Activated CD8-positive, alpha-beta memory T cell treated with anti-CD3 and anti-CD28 coated beads, Interleukin-2, amount 10 ng/mL, durations not matched to agents 7 days and 5 days (primary cell): ENCODE results near the gene PLA2G2D. TPM values are rescaled to one million over a fixed set of nuclear protein-coding genes. Genes with fewer than 3 reads are reported as not detected.

ENCODE experiments used
- ATAC-seq: fragments of 150-1000 bp; cut with Tn5 transposase; one replicate; pipeline ENCODE4 v1.10.0; 2021; ENCODE audit warnings: moderate library complexity
- CTCF ChIA-PET: fragments of 350-600 bp; sonication (Branson Sonifier 250); formaldehyde crosslinking; loops from one replicate; lab custom pipeline; 2021; ENCODE audit warnings: antibody characterized with exemption; lab: Charles Lee
- DNase-seq: peaks from one replicate; pipeline ENCODE4 v3.0.0-alpha.2; 2020
- H3K27ac Mint-ChIP-seq: one replicate; pipeline ENCODE4 v1.8.0; 2021; ENCODE audit warnings: mild to moderate bottlenecking, mixed read lengths
- H3K27me3 Mint-ChIP-seq: one replicate; pipeline ENCODE4 v1.8.0; 2021; ENCODE audit warnings: mixed read lengths
- H3K36me3 Mint-ChIP-seq: one replicate; pipeline ENCODE4 v1.8.0; 2021; ENCODE audit warnings: mild to moderate bottlenecking, mixed read lengths
- H3K4me1 Mint-ChIP-seq: one replicate; pipeline ENCODE4 v1.8.0; 2021; ENCODE audit warnings: mixed read lengths
- H3K4me3 Mint-ChIP-seq: one replicate; pipeline ENCODE4 v1.8.0; 2021; ENCODE audit warnings: mild to moderate bottlenecking, moderate library complexity, mixed read lengths
- H3K9me3 Mint-ChIP-seq: one replicate; pipeline ENCODE4 v1.8.0; 2022; ENCODE audit warnings: low read depth, mixed read lengths
- total RNA-seq, 2 experiments: library from RNA; stranded (reverse); gene quantifications; one replicate each; pipeline ENCODE4 v1.2.3, GENCODE V29; 2021

Gene PLA2G2D
- total RNA-seq, 2 experiments from 2014 or later, result not detected

- CTCF ChIA-PET, result no interaction called here
Measured at GRCh38 chr1:20082772-20083171, 36.6 kb downstream of the PLA2G2D start.

GRCh38 chr1:20081353-20081810, 38.0 kb downstream of the PLA2G2D start:
- Mint-ChIP-seq H3K4me3 (no peak overlapping the region), H3K27me3 (peaks cover 71% of the 10 kb centered on the region), H3K36me3 (no peaks in the 10 kb centered on the region), H3K27ac (no peak overlapping the region), H3K9me3 (no peaks in the 10 kb centered on the region), H3K4me1 (peaks cover 18% of the 10 kb centered on the region)
- CTCF ChIA-PET, result interaction anchor here (1.0 kb wide), 1 partner anchor 106 kb away, joined by 3 read pairs; no protein-coding TSS in a partner anchor
- DNase-seq, result no peak
- no peak for ATAC-seq

More at GRCh38 chr1:20082772-20083171, 36.6 kb downstream of the PLA2G2D start:
- Mint-ChIP-seq H3K27me3 (peaks cover 58% of the 10 kb centered on the region), H3K9me3 (no peaks in the 10 kb centered on the region), H3K4me1 (peaks cover 18% of the 10 kb centered on the region), H3K36me3 (no peaks in the 10 kb centered on the region), H3K27ac (no peak overlapping the region), H3K4me3 (no peak overlapping the region)
- no peak for ATAC-seq
- DNase-seq, result no peak

GRCh38 chr1:20080441-20081352, 38.6 kb downstream of the PLA2G2D start:
- Mint-ChIP-seq H3K9me3 (no peaks in the 10 kb centered on the region), H3K36me3 (no peaks in the 10 kb centered on the region), H3K4me3 (no peak overlapping the region), H3K27me3 (peaks cover 76% of the 10 kb centered on the region), H3K27ac (no peak overlapping the region), H3K4me1 (peaks cover 18% of the 10 kb centered on the region)
- peak; percentile 64 for DNase-seq
- CTCF ChIA-PET, result interaction anchor here (1.0 kb wide), 1 partner anchor 106 kb away, joined by 3 read pairs; no protein-coding TSS in a partner anchor
- peak; percentile 84 for ATAC-seq

DNA sequence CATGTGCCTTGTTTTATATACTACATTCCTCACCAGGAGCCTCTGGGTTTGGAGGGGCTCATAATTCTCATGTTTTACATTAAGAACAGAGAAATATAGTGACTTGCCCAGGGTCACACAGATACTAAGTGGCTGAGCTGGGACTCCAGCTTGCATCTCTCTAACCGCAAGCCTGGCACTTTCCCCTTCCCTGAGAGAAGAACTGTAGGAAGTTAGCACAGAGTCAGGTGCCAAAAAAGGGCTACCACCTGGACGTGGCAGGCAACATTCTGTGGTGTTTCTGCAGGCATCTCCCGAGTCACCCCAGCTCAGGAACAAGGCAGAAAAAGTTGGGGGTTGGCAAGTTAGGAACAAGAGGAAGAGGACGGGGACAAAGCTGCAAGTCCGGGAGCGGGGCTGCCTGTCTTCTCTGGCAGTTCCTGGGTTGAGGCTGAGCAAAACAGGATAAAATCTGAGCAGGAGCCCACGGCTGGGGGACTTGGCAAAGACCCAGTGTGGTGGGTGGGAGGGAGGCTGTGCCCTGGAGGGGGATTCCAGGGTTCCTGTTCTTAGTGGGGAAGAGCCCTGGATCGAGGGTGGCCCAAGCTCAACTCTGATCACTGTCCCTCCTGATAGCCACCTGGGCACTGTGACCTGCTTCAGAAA, 39.6 kb downstream of the PLA2G2D start:
- H3K27ac Mint-ChIP-seq, result no peak overlapping the region
- no peaks in the 10 kb centered on the region for H3K9me3 Mint-ChIP-seq
- ATAC-seq (no peak), DNase-seq (no peak)
- CTCF ChIA-PET, result no interaction called here
- H3K27me3 Mint-ChIP-seq, result peaks cover 78% of the 10 kb centered on the region
- no peaks in the 10 kb centered on the region for H3K36me3 Mint-ChIP-seq
- peaks cover 18% of the 10 kb centered on the region for H3K4me1 Mint-ChIP-seq
- no peak overlapping the region for H3K4me3 Mint-ChIP-seq

DNA sequence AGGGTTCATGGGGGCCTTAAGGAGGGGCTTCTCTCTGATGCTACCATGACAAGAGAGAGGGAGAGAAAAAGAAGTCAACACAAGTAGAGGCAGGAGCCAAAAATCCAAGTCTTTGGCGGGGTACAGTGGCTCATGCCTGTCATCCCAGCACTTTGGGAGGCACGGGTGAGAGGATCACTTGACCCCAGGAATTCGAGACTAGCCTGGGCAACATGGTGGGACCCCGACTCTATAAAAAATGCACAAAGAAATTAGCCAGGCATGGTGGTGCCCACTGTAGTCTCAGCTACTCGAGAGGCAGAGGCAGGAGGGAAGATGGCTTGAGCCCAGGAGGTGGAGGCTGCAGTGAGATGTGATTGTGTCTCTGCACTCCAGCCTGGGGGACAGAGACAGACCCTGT, 40.6 kb downstream of the PLA2G2D start:
- Mint-ChIP-seq H3K27me3 (peaks cover 72% of the 10 kb centered on the region), H3K4me1 (peaks cover 18% of the 10 kb centered on the region), H3K36me3 (no peaks in the 10 kb centered on the region), H3K27ac (no peak overlapping the region), H3K9me3 (no peaks in the 10 kb centered on the region), H3K4me3 (no peak overlapping the region)
- ATAC-seq (no peak), DNase-seq (no peak)
- CTCF ChIA-PET, result interaction anchor here (0.7 kb wide), 1 partner anchor 128 kb away, joined by 4 read pairs; no protein-coding TSS in a partner anchor

DNA sequence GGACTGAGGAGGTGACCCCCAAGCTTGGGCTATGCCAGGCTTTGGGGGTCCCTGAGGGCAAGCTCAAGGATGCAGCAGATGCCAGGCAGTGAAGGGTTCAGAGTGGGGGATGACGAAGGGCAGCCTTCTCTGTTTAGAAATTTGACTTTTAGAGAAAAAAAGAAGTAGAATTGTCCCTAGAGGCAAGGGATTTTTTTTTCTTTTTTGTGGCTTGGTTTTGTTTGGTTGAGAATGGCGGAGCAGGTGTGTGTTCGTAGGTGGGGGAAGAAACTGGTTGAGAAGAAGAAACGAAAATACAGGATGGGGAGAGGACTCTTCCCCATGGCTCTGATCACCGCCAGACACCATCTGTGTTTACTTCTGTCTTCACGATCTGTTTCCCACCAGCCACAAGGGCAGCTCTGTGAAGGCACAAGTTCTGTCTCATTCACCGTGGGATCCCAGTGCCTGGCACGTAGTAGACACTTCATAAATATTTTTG, 41.1 kb downstream of the PLA2G2D start:
- CTCF ChIA-PET, result no interaction called here
- Mint-ChIP-seq H3K9me3 (no peaks in the 10 kb centered on the region), H3K27ac (no peak overlapping the region), H3K36me3 (no peaks in the 10 kb centered on the region), H3K27me3 (peaks cover 69% of the 10 kb centered on the region), H3K4me1 (peaks cover 18% of the 10 kb centered on the region), H3K4me3 (no peak overlapping the region)
- no peak for DNase-seq
- ATAC-seq, result no peak

GRCh38 chr1:20076710-20077461, 42.5 kb downstream of the PLA2G2D start:
- Mint-ChIP-seq H3K9me3 (no peaks in the 10 kb centered on the region), H3K27me3 (peaks cover 56% of the 10 kb centered on the region), H3K4me1 (peaks cover 16% of the 10 kb centered on the region), H3K4me3 (no peak overlapping the region), H3K27ac (no peak overlapping the region), H3K36me3 (no peaks in the 10 kb centered on the region)
- CTCF ChIA-PET, result no interaction called here
- ATAC-seq, result no peak
- DNase-seq, result no peak

- Mint-ChIP-seq H3K4me3 (no peak overlapping the region), H3K36me3 (no peaks in the 10 kb centered on the region), H3K9me3 (no peaks in the 10 kb centered on the region), H3K27me3 (peaks cover 51% of the 10 kb centered on the region), H3K27ac (no peak overlapping the region), H3K4me1 (peaks cover 11% of the 10 kb centered on the region)
- DNase-seq (no peak), ATAC-seq (no peak)
- CTCF ChIA-PET, result no interaction called here
Measured at GRCh38 chr1:20076223-20076622, 43.1 kb downstream of the PLA2G2D start.

DNA sequence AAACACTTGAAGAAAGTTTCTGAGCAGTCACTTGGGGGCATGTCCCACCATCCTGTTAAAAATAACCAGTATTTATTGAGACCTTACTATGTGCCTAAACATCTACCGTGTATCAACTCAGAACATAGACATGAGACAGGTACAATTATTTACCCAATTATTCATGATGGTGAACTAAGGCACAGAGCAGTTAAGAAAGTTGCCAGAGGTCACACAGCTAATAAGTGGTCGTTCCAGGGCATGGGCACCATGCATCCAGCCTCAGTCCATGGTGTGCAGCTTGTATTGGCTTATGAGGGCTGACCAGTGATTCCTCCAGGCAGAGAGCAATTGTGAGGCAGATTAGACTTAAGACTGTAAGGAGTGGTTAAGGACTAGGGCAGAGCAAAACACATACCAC, 44.0 kb downstream of the PLA2G2D start:
- H3K27me3 Mint-ChIP-seq, result peaks cover 44% of the 10 kb centered on the region
- peaks cover 2% of the 10 kb centered on the region for H3K4me1 Mint-ChIP-seq
- H3K4me3 Mint-ChIP-seq, result no peak overlapping the region
- H3K27ac Mint-ChIP-seq, result no peak overlapping the region
- H3K9me3 Mint-ChIP-seq, result no peaks in the 10 kb centered on the region
- CTCF ChIA-PET, result interaction anchor here (0.7 kb wide), 1 partner anchor 787 kb away, joined by 3 read pairs; the partner anchor contains the start of gene AKR7A3
- DNase-seq (no peak), ATAC-seq (no peak)
- no peaks in the 10 kb centered on the region for H3K36me3 Mint-ChIP-seq

DNA sequence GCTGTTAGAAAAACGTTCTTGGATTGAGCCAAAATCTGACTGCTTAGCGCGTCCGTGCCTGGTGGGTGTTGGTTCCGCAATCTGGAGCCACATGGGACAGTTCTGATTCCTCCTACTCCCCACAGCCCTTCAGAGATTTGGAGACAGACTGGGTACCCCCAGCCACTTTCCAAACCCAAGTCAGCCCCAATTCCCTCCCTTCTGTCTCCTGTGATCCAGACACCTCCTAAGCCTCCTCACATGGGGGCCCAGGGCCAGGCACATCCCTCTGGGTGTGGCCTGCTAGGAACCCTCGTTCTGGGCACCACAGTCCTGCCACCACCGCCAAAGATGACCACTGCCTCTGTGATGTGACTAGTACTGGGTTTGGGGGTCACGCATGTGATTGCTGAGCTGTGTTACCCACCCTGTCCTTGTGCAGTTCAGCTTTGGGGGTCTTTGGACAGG, 44.6 kb downstream of the PLA2G2D start:
- no peak for DNase-seq

GRCh38 chr1:20074055-20074724, 45.1 kb downstream of the PLA2G2D start:
- CTCF ChIA-PET, result no interaction called here

More for the DNA sequence above, 44.6 kb downstream of the PLA2G2D start:
- Mint-ChIP-seq H3K9me3 (no peaks in the 10 kb centered on the region), H3K4me3 (no peak overlapping the region), H3K27ac (no peak overlapping the region), H3K27me3 (peaks cover 43% of the 10 kb centered on the region), H3K4me1 (peaks cover under 1% of the 10 kb centered on the region), H3K36me3 (no peaks in the 10 kb centered on the region)
- ATAC-seq, result no peak
- CTCF ChIA-PET, result no interaction called here

DNA sequence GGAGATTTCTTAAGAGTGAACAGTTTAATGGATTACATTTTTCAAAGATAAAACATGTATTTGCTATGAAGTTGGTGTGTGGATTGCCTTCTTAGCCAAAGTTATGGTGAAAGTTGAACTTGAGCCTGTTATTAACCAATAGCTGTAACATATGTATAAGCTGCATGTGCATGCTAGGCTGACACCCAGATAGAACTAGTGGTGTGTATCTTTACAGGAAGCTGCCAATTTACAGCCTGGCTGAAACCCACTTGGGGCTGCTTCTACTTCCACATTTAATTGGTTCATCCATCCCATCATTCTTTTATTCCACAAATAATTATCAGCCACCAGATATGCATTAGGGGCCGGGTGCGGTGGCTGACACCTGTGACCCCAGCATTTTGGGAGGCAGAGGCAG, 46.1 kb downstream of the PLA2G2D start:
- no peak for ATAC-seq
- CTCF ChIA-PET, result no interaction called here
- H3K27ac Mint-ChIP-seq, result no peak overlapping the region

More at GRCh38 chr1:20074055-20074724, 45.1 kb downstream of the PLA2G2D start:
- H3K36me3 Mint-ChIP-seq, result no peaks in the 10 kb centered on the region
- H3K9me3 Mint-ChIP-seq, result no peaks in the 10 kb centered on the region
- no peaks in the 10 kb centered on the region for H3K4me1 Mint-ChIP-seq
- H3K4me3 Mint-ChIP-seq, result no peak overlapping the region
- H3K27ac Mint-ChIP-seq, result no peak overlapping the region
- DNase-seq, result no peak
- no peak for ATAC-seq
- peaks cover 39% of the 10 kb centered on the region for H3K27me3 Mint-ChIP-seq

More for the DNA sequence above, 46.1 kb downstream of the PLA2G2D start:
- H3K27me3 Mint-ChIP-seq, result peaks cover 30% of the 10 kb centered on the region
- DNase-seq, result no peak
- H3K4me3 Mint-ChIP-seq, result no peak overlapping the region
- no peaks in the 10 kb centered on the region for H3K36me3 Mint-ChIP-seq
- H3K4me1 Mint-ChIP-seq, result no peaks in the 10 kb centered on the region
- H3K9me3 Mint-ChIP-seq, result no peaks in the 10 kb centered on the region
